Right ventricle myocardium inferior (tissue), 1 donor: ENCODE measurements around the gene PLEKHA6. TPM values are rescaled to one million over a fixed set of nuclear protein-coding genes. Genes with fewer than 3 reads are reported as not detected.
"Not testable (repeated sequence)": the region's sequence is repeated elsewhere in the genome, so short reads cannot be mapped to it uniquely, and the experiment has no call there.

Experiments used
- ATAC-seq: fragments of 200-7000 bp; cut with Tn5 transposase; one replicate; pipeline ENCODE4 v1.9.1; 2020; ENCODE audit warnings: mild to moderate bottlenecking, moderate library complexity
- DNase-seq: peaks from one replicate; pipeline ENCODE4 v3.0.0; 2021; ENCODE audit errors: missing footprints
- intact Hi-C: fragments of 100-400 bp; cut with DNase I; formaldehyde crosslinking; loops from one replicate; pipeline ENCODE4 v1.11.0; 2022
- total RNA-seq: library from RNA; stranded (reverse); fragmentation: NEBNext Ultra II Directional; extraction: Animal tissue kit (Norgen Biotek cat#: 25700); gene quantifications from one replicate; pipeline ENCODE4 v1.2.1, GENCODE V29; 2021
- donor health status: DM: no; HTN: yes; CAD: no; lungs with severe emphysema.

Gene PLEKHA6
- total RNA-seq, 1 donor from 2014 or later: 18.7 TPM

DNA sequence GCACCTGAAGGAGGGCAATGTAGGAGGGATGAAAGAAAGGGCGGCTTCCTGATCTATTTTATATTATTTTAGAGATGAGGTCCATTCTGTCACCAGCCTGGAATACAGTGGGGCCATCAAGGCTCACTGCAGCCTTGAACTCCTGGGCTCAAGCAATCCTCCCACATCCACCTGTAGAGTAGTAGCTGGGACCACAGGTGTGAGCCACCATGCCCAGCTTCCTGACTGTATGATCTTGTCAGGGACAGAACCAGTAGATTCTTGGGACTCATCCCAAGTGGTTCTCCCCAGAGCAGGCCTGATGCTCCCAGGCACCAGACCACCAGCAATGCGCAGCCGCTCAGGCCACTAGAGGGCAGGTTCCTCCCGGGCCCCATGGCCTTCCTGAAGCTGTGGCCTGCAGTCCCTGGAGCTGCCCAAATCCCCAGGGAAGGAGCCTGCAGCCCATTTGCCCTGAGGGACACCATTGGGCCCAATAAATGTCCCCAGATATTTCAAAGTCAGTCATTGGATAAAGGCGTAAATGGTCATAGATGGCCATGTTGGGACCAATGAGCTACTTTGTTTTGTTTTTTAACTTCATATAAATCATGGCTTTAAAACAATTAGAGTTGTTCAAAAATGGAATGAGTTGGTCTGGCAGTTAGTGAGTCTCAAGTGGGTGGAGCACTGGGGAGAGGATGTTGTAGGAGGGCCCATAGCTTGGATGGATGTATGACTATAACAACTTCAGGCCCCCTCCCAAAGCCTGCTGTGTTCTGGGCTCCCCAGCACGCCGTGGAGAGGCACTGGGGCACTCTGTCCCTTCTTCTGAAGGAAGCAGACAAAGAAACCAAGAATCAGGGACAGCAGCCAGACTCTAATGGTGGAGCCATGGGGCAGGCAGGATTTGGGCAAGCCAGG is 101.3 kb downstream of the PLEKHA6 start:
- ATAC-seq: peak; percentile 40
- intact Hi-C loops: loop anchor here (1.0 kb wide), 1 partner anchor 105 kb away; no protein-coding TSS in a partner anchor
- DNase-seq: peak; percentile 84

DNA sequence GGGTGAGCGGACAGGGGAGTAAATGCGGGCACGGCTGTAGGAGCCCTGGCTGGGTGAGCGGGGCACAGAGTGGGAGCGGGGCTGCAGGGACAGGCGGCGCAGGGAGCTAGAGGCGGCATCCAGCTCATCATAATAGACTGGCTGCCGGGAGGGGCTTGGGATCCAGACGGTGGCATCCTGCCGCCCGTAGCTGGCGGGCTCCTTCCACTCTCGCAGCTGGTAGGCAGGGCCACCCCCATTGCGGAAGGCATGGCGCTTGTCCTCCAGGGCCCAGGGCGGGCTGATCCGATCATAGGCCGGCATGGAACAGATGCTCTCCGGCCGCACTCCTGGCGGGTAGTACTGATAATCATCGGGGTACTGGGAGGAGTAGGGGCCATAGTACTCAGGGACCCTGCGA is 102.3 kb downstream of the PLEKHA6 start:
- peak; percentile 59 for DNase-seq
- intact Hi-C loops: no loop called here
- ATAC-seq: no peak

DNA sequence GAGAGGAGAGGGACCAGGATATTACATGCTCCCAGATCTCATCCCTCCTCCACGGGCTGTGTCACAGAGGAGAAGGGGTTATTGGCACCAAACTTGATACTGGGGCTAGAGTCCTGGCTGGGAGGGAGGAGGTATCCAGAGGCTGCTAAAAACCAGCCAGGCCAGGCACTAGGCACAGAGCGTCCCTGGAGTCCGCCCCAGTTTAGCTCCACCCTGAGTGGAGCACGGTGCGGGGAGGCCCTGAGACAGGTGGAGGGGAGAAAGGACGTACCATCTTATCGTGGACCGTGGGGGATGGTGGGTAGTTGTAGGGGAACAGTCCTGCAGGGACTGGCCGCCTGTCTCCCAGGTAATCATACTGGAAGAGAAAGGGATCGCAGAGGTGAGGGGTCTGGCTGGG is 103.2 kb downstream of the PLEKHA6 start:
- intact Hi-C loops: no loop called here

DNA sequence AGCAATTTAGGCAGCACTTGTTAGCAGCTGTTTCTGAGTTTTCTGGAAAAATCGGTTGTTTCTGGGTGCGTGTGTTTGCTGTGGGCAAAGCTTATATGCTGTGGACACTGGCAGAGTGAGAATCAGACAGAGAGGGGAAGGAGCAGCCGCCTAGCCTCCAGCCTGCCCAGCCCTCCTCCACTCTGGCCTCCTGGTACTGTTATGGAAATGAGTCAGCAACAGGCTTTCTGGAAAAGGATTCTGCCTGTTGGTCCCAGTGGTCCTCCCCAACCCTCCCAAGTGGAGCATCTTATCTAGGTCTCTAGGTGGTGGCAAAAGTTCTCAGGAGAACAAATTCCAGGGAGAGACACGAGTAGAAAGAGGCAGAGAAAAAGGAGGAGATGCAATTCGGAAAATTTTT is 103.8 kb downstream of the PLEKHA6 start:
- no peak for DNase-seq
- no peak for ATAC-seq
- intact Hi-C loops: no loop called here

More for the DNA sequence above, 103.2 kb downstream of the PLEKHA6 start:
- no peak for ATAC-seq
- DNase-seq: peak; percentile 51

- ATAC-seq (no peak), DNase-seq (no peak)
- intact Hi-C loops: no loop called here
These were observed 104.5 kb downstream of the PLEKHA6 start for GRCh38 chr1:204255225-204255624.

DNA sequence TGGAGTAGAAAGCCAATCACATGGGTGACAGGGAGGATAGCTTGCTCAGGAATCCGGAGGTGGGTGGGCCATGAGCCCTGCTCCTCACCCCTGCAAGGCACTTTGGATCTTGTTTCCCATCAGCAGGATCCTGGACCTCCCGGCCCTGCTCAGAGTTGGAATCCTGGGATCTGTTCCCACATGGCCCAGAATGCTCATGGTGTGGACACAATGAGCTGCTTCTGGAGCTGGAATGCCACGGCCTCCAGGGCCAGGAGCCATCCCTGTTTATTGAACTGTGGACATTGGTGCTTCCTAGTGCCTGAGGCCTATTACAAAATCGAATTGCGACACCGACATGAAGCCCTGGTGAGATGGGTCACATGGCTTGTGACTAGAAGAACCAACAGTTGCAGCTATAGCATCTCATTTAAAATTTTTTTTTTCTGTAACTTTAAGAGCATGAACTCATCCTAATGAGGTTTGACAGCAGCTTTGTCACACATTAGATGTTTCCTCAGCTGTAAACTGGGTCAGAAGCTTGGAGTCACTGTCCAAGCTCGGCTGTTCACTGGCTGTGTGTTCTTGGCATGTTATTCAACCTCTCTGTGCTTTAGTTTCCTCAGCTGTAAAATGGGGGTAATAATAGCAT is 105.6 kb downstream of the PLEKHA6 start:
- peak; percentile 79 for ATAC-seq
- no peak for DNase-seq
- intact Hi-C loops: no loop called here

DNA sequence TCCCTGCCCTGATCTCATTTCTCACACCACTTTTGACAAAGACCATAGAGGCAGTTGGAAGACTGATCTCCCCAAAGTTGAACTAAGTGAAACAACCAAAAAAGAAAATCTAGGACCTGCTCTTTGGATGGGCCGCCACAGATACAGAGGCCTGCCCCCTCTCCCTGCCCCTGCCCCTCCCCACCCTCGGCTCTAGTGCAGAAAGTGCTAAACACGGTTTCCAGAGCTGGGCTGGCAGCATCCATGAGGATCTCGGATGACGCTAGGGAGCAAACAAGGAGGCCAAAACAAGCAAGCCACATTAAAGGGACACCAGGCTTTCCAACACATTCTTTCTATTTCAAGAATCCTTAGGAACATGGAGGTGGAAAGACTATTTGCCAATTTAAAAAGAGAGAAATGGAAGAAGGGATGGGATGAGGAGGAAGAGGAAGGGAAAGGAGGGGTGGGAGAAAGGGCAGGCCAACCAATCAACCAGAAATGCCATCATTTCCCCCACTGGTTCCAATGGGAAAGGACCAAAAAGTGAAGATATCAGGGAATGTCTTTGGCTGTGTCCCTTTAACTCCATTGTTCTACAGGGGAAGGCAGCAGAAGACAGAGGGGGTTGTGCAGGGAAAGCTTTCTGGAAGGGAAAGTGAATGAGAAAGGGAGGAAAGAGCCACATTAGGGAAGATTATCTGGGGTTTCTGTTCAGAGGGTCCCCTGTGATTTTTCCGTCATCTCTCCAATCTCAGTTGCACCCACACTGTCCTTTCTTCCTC is 107.6 kb downstream of the PLEKHA6 start:
- no peak for ATAC-seq
- DNase-seq: no peak
- intact Hi-C loops: no loop called here

DNA sequence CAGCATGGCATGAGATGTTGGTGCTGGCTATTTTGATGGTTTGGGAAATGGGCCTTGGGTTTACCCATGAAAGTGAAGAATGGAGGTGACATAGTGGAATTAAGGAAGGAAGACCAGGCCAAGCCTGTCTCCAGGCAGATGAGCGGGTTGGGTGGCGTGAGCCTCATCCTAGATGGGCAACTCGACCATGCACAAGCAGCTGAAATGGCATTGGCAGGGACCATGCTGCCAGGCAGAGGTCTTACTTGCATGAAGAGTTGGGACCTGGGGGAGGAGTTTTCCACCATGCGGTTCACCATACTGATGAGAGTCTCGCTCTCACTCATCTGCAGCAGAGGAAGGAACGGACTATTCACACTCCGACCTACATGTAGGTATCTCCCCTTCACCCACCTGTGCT is 108.4 kb downstream of the PLEKHA6 start:
- DNase-seq: no peak
- intact Hi-C loops: no loop called here
- ATAC-seq: no peak

GRCh38 chr1:204250428-204251030 is 109.2 kb downstream of the PLEKHA6 start:
- intact Hi-C loops: no loop called here
- ATAC-seq (peak; percentile 26), DNase-seq (no peak)

DNA sequence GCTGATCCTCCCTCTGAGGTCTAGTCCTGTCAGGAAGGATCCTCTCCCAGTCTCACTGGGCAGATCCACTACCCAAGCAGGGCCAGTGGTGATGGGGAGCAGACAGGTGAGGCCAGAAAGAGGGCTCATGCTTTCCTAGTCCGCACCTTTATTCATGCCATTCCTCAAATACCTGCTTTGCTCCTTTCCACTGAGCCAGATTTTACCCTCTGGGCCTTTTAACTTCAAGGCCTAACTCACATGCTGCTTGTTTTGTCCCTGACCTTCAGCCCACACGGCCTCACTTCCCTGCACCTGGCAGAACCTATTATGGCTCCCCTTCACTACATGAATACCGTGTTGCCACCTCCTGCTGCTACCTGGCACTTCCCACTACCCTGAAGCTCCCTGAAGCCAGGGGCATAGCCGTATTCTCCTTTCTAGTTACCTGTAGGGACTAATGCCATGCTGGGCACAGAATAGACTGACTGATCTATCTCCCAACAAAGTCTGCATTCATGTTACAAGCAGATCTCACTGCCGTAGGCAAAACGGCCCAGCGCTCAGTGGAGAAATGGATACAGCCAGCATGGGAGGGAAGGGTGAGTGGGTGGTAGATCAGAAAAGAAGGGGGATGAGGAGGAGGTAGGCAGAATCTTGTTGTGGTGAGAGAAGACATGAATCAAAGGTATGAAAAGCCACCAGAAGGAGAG is 109.8 kb downstream of the PLEKHA6 start:
- DNase-seq (no peak), ATAC-seq (no peak)
- intact Hi-C loops: no loop called here

DNA sequence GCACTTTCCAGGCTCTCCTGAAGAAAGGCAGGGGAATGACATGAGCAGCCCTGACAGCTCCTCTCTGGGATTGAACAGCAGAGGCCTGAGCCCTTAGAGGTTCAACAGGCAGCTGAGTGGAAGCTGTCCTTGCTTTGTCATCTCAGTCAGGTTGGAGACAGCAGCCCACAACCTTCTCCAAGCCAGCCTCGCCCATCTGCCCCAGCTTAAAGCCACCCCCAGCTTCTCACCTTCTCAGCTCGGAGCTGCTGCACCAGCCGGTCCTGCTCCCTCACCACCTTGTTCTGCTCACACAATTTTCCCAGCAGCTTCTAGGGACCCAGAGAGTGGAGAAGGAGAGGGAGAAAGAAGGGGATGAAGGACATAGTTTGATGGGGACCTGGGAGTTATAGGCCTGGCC is 110.8 kb downstream of the PLEKHA6 start:
- DNase-seq (no peak), ATAC-seq (no peak)
- intact Hi-C loops: no loop called here

DNA sequence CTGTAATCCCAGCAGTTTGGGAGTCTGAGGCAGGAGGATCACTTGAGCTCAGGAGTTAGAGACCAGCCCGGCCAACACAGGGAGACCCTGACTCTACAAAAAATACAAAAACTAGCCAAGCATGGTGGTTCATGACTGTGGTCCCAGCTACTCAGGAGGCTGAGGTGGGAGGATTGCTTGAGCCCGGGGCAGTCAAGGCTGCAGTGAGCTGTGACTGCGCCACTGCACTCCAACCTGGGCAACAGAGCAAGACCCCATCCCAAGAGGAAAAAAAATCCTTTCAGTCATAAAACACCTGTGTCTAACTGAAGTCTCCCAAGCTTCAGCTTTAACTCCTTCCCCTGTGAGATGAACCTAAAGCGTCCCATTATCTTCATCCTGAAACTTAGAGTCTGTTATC is 112.9 kb downstream of the PLEKHA6 start:
- DNase-seq (no peak), ATAC-seq (no peak)
- intact Hi-C loops: no loop called here

DNA sequence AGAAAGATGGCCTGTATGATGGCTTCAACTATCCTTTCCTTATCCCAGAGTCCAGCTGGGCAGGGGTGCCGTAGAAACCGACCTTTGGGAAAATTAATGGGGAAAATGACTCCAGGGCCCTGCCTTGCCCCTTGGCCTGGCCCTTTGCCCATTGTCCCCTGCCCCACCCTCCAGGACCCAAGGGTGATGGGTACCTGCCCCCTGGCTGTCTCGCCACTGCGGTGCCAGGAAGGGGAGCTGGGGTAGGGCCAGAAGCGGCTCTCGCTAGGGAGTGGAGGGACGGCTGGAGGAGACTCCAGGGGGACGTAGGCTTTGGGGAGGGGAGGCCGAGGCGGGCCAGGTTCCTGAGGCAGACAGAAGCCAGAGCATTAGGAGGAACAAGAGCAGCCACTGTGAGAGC is 116.8 kb downstream of the PLEKHA6 start:
- DNase-seq: no peak
- ATAC-seq: no peak

GRCh38 chr1:204241914-204242313 is 117.8 kb downstream of the PLEKHA6 start:
- DNase-seq (no peak), ATAC-seq (no peak)
- intact Hi-C loops: no loop called here

More for the DNA sequence above, 116.8 kb downstream of the PLEKHA6 start:
- intact Hi-C loops: no loop called here

DNA sequence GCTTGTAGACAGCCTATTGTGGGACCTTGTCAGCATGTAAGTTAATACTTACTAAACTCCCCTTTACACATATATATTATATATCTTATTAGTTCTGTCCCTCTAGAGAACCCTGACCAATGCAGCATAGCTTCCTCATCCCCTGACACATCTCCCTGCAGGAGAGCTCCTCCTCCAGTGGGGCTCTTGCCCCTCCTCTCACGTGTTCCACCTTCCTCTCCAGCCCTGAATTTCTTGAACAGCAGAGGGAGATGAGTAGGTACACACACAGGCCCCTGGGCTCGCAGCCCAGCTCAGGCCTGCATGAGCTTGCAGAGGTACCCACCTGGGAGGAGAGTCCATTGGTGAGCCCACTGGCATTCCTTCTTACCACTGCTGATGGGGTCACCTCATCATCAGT is 118.7 kb downstream of the PLEKHA6 start:
- intact Hi-C loops: no loop called here
- no peak for DNase-seq
- no peak for ATAC-seq

- intact Hi-C loops: no loop called here
- ATAC-seq (no peak), DNase-seq (no peak)
These were observed 119.5 kb downstream of the PLEKHA6 start for GRCh38 chr1:204240233-204240632.

GRCh38 chr1:204239401-204239800 is 120.3 kb downstream of the PLEKHA6 start:
- ATAC-seq, intact Hi-C loops, DNase-seq: not testable (repeated sequence)

DNA sequence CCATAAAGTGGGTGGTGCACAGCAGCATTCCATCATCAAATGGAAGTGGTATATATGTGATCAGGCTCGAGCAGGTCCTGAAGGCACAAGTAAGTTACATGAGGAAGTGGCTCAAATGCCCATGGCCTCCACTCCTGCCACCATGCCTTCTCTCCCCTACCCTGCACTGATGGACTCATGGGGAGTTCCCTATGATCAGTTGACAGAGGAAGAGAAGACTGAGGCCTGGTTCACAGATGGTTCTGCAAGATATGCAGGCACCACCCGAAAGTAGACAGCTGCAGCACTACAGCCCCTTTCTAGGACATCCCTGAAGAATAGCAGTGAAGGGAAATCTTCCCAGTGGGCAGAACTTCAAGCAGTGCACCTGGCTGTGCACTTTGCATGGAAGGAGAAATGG is 121.2 kb downstream of the PLEKHA6 start:
- intact Hi-C loops, ATAC-seq, DNase-seq: not testable (repeated sequence)
